Retinal pigment epithelial cell (primary cell): ENCODE data around the gene TMOD3.

ENCODE experiments used
- DNase-seq: peaks from one replicate; pipeline ENCODE4 v3.0.0-alpha.2; 2010; ENCODE audit warnings: low read depth
- H3K4me3 ChIP-seq: 2 replicates; pipeline ENCODE4 v1.5.1; 2011; ENCODE audit warnings: mild to moderate bottlenecking, low read length, control low read depth, moderate library complexity
- TF ChIP-seq, protein P1 (sequence below): conservative IDR thresholded peaks from 2 replicates; pipeline ENCODE4 v1.5.1; 2011; ENCODE audit warnings: low read depth, low read length, control low read depth, inconsistent platforms

The TMOD3 gene

DNA sequence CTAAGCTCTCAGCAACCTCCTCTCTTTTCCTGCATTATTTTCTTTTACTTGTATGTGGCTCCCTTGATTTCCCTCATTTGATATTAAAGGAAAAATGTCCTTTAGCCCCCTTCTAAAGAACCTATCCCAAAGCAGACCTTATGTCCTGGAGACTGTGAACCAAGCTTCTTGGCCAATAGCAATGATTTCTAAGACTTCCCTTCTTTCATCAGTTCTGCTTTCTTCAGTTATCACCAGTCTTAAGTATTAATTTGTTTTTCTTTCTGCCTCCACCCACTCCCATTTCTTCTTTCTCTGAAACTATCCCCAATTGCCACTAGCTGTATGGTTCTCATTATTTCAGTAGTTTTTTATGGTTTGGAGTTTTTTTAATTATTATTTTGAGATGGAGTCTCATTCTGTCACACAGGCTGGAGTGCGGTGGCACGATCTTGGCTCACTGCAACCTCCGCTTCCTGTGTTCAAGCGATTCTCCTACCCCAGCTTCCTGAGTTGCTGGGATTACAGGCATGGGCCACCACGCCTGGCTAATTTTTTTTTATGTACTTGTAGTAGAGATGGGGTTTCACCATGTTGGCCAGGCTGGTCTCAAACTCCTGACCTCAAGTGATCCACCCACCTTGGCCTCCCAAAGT lies 12.1 kb downstream of the TMOD3 start:
- no peak for DNase-seq
- H3K4me3 ChIP-seq, result no peak overlapping the region
- TF ChIP-seq, protein P1, sequence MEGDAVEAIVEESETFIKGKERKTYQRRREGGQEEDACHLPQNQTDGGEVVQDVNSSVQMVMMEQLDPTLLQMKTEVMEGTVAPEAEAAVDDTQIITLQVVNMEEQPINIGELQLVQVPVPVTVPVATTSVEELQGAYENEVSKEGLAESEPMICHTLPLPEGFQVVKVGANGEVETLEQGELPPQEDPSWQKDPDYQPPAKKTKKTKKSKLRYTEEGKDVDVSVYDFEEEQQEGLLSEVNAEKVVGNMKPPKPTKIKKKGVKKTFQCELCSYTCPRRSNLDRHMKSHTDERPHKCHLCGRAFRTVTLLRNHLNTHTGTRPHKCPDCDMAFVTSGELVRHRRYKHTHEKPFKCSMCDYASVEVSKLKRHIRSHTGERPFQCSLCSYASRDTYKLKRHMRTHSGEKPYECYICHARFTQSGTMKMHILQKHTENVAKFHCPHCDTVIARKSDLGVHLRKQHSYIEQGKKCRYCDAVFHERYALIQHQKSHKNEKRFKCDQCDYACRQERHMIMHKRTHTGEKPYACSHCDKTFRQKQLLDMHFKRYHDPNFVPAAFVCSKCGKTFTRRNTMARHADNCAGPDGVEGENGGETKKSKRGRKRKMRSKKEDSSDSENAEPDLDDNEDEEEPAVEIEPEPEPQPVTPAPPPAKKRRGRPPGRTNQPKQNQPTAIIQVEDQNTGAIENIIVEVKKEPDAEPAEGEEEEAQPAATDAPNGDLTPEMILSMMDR, result no peak

GRCh38 chr15:51842265-51842664 lies 12.8 kb downstream of the TMOD3 start:
- H3K4me3 ChIP-seq, result no peak overlapping the region
- DNase-seq, result no peak
- TF ChIP-seq, protein P1, result no peak

DNA sequence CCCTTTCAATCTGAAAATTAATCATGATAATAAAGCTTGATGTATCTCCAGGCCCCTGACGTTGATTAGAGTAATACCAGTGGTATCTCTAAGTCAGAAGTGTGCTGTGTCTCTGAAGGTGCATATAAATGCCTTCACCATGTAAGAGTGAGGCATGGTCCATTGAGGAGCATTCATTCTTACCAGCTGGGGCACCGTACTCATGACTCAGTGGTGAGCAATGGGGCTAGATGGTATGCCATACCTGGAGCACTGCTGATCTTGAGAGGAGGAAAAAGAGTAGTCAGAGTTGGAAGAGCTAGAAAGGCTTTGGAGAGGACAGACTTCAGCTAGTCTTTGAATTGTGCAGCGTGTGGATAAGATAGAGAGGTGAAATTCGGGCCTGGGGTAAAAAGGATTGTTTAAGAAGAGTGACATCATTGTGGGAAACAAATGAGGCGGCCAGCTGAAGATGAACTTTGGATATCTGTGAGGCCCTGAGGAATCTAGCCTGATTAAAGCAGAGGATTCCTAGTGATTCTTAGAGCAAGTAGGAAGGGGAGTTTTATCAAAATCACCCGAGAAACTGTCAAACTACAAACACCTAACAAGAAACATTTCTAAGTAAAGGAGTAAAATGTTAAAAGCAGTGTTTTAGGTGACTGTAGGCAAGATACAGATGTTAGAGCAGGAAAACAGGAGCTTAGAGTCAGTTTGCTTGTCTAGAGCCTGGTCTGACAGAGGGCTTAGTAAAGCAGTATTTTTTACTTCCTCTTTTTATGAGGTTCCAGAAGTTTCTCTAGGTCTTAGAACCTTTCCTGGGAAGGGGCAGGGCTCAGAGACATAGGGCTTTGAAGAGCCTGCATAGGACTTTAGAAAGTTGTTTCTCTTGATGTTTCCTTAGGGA lies 13.6 kb downstream of the TMOD3 start:
- no peak overlapping the region for H3K4me3 ChIP-seq
- no peak for DNase-seq
- TF ChIP-seq, protein P1, result no peak

GRCh38 chr15:51844747-51845426 lies 15.4 kb downstream of the TMOD3 start:
- no peak for DNase-seq
- TF ChIP-seq, protein P1, result no peak
- H3K4me3 ChIP-seq, result no peak overlapping the region

- TF ChIP-seq, protein P1, result no peak
- no peak overlapping the region for H3K4me3 ChIP-seq
- no peak for DNase-seq
These were observed 16.6 kb downstream of the TMOD3 start for GRCh38 chr15:51846066-51846462.

DNA sequence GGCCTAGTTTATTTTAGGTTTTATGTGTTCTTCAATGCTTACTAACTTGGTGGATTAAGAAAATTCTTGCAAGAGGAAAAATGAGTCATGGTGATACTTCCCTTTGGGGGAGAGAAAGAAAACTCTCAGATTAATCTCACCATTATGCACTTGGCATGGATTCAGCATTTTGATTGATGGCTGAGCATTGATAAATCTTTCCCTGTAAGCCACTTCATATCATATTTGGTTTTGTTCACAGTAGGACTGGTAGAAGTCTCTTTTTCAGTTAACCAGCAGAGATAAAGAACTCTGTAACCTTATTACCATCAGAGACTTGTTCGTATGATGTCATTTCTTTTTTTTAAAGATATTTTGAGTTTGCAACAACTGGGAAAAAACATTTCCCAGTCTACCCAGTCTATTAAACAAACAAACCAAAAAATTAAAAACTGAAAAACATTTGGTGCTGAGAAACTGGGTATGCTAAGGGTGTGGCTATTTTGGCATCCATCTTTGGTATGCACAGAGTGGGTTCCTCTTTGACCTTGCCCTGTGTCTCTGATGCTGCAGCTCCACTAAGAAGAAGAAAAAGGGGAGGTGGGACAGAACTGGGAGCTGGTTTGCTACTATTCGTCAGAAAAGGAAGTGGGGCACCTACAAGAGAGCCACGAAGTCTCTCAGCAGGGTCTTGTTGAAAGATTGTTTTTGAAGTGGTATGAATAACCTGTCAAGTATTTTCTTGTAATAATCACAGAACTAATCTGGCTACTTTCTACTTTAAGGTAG lies 17.2 kb downstream of the TMOD3 start:
- TF ChIP-seq, protein P1, result no peak
- DNase-seq, result peak; percentile 77
- peak overlapping the region; percentile 10 for H3K4me3 ChIP-seq
